Fibroblast of lung (primary cell): ENCODE measurements around the gene RERE.

Experiments used
- EZH2 ChIP-seq: IDR thresholded peaks from 2 replicates; pipeline ENCODE4 v1.5.1; 2012; ENCODE audit warnings: low read length, control low read depth, mild to moderate bottlenecking; ENCODE audit errors: missing control alignments
- TF ChIP-seq, protein P1 (sequence below), 2 donors: IDR thresholded peaks in 1 of 2; conservative IDR thresholded peaks in 1 of 2; 1 replicate in 1 of 2; 2 replicates in 1 of 2; pipeline ENCODE4 v1.5.1; 2011 to 2012; ENCODE audit warnings: low read length in 2 of 2, control low read depth in 1 of 2, inconsistent platforms in 1 of 2, low read depth in 1 of 2, mild to moderate bottlenecking in 1 of 2

DNA sequence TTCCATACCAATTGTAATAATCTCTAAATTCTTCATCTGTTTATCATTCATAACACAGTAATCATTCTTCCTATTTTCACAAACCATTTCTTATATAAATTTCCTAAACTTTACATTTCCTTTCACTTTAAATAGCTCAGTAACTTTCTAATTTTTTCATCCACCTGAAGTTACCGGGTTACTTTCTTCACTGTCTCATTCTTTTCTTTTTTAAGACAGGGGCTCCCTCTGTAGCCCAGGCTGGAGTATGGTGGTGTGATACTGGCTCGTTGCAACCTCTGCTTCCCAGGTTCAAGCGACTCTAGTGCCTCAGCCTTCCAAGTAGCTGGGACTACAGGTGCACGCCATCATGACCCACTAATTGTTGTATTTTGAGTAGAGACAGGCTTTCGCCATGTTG is 41.3 kb downstream of the RERE start:
- TF ChIP-seq, protein P1, sequence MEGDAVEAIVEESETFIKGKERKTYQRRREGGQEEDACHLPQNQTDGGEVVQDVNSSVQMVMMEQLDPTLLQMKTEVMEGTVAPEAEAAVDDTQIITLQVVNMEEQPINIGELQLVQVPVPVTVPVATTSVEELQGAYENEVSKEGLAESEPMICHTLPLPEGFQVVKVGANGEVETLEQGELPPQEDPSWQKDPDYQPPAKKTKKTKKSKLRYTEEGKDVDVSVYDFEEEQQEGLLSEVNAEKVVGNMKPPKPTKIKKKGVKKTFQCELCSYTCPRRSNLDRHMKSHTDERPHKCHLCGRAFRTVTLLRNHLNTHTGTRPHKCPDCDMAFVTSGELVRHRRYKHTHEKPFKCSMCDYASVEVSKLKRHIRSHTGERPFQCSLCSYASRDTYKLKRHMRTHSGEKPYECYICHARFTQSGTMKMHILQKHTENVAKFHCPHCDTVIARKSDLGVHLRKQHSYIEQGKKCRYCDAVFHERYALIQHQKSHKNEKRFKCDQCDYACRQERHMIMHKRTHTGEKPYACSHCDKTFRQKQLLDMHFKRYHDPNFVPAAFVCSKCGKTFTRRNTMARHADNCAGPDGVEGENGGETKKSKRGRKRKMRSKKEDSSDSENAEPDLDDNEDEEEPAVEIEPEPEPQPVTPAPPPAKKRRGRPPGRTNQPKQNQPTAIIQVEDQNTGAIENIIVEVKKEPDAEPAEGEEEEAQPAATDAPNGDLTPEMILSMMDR (conservative IDR thresholded peaks at IDR 0.05 in 1 of 2, IDR thresholded peaks at IDR 0.05 in 1 of 2; ENCODE audit: low read depth in 1 of 2, low read length in 2 of 2), result no peak
- no peak for TF ChIP-seq EZH2
